Thoracic aorta (tissue), 2 donors: ENCODE measurements around the gene SRRD. TPM values are rescaled to one million over a fixed set of nuclear protein-coding genes. Genes with fewer than 3 reads are reported as not detected.

Experiments
- ATAC-seq: fragments of 150-250 bp; one replicate; pipeline ENCODE4 v1.8.0; 2017; ENCODE audit warnings: low read depth; ENCODE audit not compliant: insufficient number of reproducible peaks, low FRiP score
- DNase-seq: peaks from one replicate; pipeline ENCODE4 v3.0.0-alpha.2; 2020; ENCODE audit warnings: low spot score
- H3K27ac ChIP-seq, 2 donors: fragments of 200-600 bp; sonication (generic); 1 replicate in 1 of 2; 2 replicates in 1 of 2; pipeline ENCODE4 v1.5.1; 2016; ENCODE audit warnings: mild to moderate bottlenecking in 2 of 2, moderate library complexity in 2 of 2
- H3K27me3 ChIP-seq: fragments of 200-600 bp; sonication (generic); replicated peaks from 2 replicates; pipeline ENCODE4 v1.6.0; 2016; ENCODE audit warnings: mild to moderate bottlenecking; ENCODE audit not compliant: insufficient read depth
- H3K36me3 ChIP-seq: fragments of 200-600 bp; sonication (generic); one replicate; pipeline ENCODE4 v1.5.1; 2016
- H3K4me1 ChIP-seq, 2 donors: fragments of 200-600 bp; sonication (generic); 1 replicate in 1 of 2; 2 replicates in 1 of 2; pipeline versions ENCODE4 v1.5.1 to v1.6.0; 2016; ENCODE audit warnings: low read depth in 2 of 2, mild to moderate bottlenecking in 1 of 2; ENCODE audit not compliant: control insufficient read depth in 1 of 2
- H3K4me3 ChIP-seq: fragments of 200-600 bp; sonication (generic); 2 replicates; pipeline ENCODE4 v1.5.1; 2016; ENCODE audit warnings: mild to moderate bottlenecking
- H3K9me3 ChIP-seq: fragments of 200-600 bp; sonication (generic); 2 replicates; pipeline ENCODE4 v1.5.1; 2016
- total RNA-seq, 2 donors: library from RNA; depleted of rRNA; stranded (reverse); fragments of >200 nt; gene quantifications; one replicate each; pipeline versions ENCODE4 v1.1.0 to v1.2.3, GENCODE V29; 2016
- TF ChIP-seq, protein P1 (sequence below): fragments of 200-600 bp; sonication (generic); IDR thresholded peaks from one replicate; pipeline ENCODE4 v1.5.1; 2019; ENCODE audit warnings: antibody characterized with exemption

SRRD gene
- total RNA-seq, 2 donors from 2014 or later = 8.3 to 31.3 TPM

DNA sequence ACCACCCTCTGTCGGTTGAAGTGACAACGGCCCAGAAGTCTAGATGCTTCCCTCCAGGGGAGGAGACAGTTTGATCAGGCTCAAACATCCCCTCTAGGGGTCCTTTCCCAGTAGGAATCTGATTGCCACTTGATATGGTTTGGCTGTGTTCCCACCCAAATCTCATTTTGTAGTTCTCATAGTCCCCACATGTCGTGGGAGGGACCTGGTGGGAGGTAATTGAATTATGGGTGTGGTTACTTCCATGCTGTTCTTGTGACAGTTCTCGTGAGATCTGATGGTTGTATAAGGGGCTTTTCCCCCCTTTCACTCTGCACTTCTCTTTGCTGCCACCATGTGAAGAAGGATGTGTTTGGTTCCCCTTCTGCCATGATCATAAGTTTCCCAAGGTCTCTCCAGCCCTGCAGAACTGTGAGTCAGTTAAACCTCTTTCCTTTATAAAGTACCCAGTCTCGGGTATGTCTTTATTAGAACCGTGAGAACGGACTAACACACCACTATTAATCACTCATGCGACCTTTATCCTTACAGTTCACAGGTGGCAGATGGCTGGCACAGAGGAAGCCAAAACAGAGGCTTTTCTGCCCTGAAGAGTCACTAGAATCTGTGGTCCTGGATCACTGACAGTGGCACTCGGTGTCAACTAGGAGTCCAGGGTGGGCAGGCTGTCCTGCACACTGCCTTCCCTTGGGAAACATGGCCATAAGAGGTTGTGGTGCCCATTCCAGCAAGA is 33.1 kb upstream of the SRRD start:
- no peaks in the 10 kb centered on the region for H3K4me1 ChIP-seq
- TF ChIP-seq, protein P1, sequence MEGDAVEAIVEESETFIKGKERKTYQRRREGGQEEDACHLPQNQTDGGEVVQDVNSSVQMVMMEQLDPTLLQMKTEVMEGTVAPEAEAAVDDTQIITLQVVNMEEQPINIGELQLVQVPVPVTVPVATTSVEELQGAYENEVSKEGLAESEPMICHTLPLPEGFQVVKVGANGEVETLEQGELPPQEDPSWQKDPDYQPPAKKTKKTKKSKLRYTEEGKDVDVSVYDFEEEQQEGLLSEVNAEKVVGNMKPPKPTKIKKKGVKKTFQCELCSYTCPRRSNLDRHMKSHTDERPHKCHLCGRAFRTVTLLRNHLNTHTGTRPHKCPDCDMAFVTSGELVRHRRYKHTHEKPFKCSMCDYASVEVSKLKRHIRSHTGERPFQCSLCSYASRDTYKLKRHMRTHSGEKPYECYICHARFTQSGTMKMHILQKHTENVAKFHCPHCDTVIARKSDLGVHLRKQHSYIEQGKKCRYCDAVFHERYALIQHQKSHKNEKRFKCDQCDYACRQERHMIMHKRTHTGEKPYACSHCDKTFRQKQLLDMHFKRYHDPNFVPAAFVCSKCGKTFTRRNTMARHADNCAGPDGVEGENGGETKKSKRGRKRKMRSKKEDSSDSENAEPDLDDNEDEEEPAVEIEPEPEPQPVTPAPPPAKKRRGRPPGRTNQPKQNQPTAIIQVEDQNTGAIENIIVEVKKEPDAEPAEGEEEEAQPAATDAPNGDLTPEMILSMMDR = no peak
- ATAC-seq (no peak), DNase-seq (no peak)
- peaks cover 25% of the 10 kb centered on the region for H3K36me3 ChIP-seq
- no peak overlapping the region for H3K4me3 ChIP-seq
- H3K27me3 ChIP-seq = no peaks in the 10 kb centered on the region
- no peak overlapping the region for H3K27ac ChIP-seq
- no peaks in the 10 kb centered on the region for H3K9me3 ChIP-seq

DNA sequence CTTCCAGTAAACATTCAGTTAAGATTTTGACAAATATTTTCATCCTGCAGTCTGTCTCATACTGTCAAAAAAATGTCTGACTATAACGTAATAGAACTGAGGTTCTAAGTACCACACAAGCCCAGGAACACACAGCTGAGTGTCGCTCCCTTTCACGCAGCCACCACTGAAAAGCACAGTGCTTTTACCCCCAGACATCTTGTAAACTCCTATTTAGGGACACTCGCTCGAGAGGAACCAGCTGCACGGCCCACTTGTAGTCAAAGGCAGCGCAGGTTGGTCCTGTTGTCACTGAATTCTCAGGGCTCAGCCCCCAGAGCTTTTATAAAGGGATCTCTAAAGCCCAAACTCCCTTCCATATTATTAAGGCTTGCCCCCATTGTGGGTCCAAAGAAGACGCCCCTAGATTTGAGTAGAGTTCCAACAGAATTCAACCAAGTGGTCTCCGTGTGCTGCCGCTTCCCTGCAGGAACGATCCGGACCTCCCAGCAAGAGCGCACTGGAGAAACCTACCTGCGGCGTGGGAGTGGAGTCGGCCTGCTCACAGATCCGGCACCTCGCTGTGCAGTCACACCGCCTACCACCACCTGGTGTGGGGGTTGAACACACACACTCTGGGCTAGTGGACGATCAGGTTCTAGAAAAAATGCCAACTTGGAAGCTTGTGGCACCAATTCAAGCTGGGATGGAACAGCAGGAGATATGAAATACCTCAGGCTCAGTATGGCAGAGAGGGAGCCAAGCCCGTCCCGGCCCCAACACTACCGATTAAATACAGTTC is 31.3 kb upstream of the SRRD start:
- TF ChIP-seq, protein P1 = no peak
- no peaks in the 10 kb centered on the region for H3K27me3 ChIP-seq
- H3K4me1 ChIP-seq = no peaks in the 10 kb centered on the region
- no peak overlapping the region for H3K27ac ChIP-seq
- H3K9me3 ChIP-seq = no peaks in the 10 kb centered on the region
- no peak for ATAC-seq
- DNase-seq = no peak
- H3K4me3 ChIP-seq = no peak overlapping the region
- peaks cover 31% of the 10 kb centered on the region for H3K36me3 ChIP-seq

DNA sequence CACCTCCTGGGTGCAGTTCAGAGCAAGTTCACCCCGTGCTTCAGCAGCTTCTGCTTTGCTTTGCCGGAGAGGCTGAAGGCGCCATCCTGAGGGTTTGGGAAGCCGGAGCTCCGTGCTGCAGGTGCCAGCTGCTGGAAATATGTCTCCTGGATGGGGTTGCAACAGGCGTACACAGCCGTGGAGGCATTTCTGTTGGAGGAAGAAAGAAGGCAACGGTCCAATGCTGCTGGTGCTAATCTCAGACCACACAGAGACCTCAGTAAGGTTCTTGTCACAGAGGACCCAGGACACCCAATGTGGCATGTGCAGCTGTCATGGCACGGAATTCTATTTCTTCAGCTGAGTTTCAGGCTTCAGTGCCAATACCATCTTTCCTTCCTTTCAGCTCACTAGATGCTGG is 30.5 kb upstream of the SRRD start:
- TF ChIP-seq, protein P1 = no peak
- Histone ChIP-seq H3K4me3 (no peak overlapping the region), H3K9me3 (no peaks in the 10 kb centered on the region), H3K36me3 (peaks cover 34% of the 10 kb centered on the region), H3K4me1 (no peaks in the 10 kb centered on the region), H3K27me3 (no peaks in the 10 kb centered on the region), H3K27ac (no peak overlapping the region)
- DNase-seq (no peak), ATAC-seq (no peak)

DNA sequence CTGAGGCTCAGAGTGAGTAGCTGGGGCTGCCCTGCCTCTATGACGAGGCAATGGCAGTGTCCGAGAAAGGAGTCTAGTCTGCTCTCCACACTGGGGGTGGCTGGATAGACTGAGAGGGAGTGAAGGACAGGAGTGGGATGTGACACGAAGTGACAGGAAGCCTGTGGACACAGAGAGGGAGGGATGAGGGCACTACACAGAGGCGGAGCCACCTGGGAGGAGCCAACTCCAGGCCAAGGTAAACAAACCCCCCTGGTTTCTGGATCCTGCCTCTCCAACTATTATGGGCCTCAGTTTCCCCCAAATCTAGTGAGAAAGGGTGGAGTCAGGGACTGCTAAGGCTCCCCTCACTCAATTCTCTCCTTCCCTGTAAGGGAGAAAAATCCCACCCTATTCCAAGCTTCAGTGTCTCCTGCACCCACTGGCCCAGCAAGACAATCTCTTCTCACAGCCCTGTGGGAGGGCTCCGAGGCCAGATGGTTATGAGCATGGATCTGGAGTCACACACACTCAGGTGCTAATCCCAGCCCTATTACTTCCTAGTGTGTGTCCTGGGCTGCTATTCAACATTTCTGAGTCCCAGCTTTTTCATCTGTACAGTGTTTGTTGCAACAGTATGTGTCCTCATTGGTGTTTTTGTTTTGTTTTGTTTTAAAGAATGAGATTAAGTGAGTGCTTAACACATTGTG is 29.7 kb upstream of the SRRD start:
- DNase-seq (no peak), ATAC-seq (no peak)
- Histone ChIP-seq H3K27ac (no peak overlapping the region), H3K4me1 (no peaks in the 10 kb centered on the region), H3K27me3 (no peaks in the 10 kb centered on the region), H3K9me3 (no peaks in the 10 kb centered on the region), H3K36me3 (peaks cover 34% of the 10 kb centered on the region), H3K4me3 (no peak overlapping the region)
- TF ChIP-seq, protein P1 = no peak

DNA sequence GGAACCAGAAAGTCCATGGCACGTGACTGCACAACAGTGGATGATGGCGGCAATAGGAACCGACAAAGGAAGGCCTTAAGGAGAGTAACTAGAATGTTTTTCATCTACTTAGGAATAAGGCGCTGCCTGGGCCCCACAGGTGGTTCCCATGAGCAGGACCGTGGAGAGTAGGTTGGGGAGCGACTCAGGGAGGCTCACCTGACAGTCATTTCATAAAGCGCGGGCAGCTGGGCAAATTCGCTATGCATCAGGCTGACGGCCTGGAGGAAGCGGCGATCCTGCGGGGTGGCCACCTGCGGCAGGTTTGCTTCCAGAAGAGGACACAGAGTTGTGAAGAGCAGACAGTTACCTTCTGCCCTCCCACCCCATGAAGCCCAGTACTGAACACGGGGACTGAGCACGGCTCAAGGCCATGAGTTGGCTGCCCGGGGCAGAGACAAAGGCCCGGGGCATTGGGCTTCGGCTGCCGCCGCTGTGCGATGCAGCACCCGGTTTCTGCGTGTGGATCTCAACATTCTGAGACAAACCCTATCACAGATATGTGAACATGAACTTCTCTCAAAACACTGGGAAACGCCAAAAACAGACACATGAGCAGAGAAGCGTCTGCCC is 25.9 kb upstream of the SRRD start:
- DNase-seq = no peak
- Histone ChIP-seq H3K27me3 (no peaks in the 10 kb centered on the region), H3K4me3 (no peak overlapping the region), H3K27ac (no peak overlapping the region), H3K9me3 (no peaks in the 10 kb centered on the region), H3K36me3 (peaks cover 28% of the 10 kb centered on the region), H3K4me1 (no peaks in the 10 kb centered on the region)
- TF ChIP-seq, protein P1 = no peak
- no peak for ATAC-seq
